Lower lobe of right lung (tissue), 2 donors: ENCODE data around the gene MAML3. TPM values are rescaled to one million over a fixed set of nuclear protein-coding genes. Genes with fewer than 3 reads are reported as not detected.
"Not testable (repeated sequence)": the region's sequence is repeated elsewhere in the genome, so short reads cannot be mapped to it uniquely, and the experiment has no call there.

Experiments used
- ATAC-seq, 2 donors: fragments of 200-7000 bp; cut with Tn5 transposase; one replicate each; pipeline ENCODE4 v1.9.1; 2020 to 2022; ENCODE audit warnings: mild to moderate bottlenecking in 2 of 2, moderate library complexity in 2 of 2
- DNase-seq: peaks from one replicate; pipeline ENCODE4 v3.0.0-alpha.2; 2020
- H3K27ac ChIP-seq: fragments of 200-600 bp; one replicate; pipeline ENCODE4 v1.8.0; 2022
- H3K27me3 ChIP-seq: fragments of 200-600 bp; one replicate; pipeline ENCODE4 v1.8.0; 2022; ENCODE audit warnings: low read depth
- H3K36me3 ChIP-seq: fragments of 200-600 bp; one replicate; pipeline ENCODE4 v1.8.0; 2022; ENCODE audit warnings: mild to moderate bottlenecking
- H3K4me1 ChIP-seq: fragments of 200-600 bp; one replicate; pipeline ENCODE4 v1.8.0; 2022
- H3K4me3 ChIP-seq: fragments of 200-600 bp; one replicate; pipeline ENCODE4 v1.8.0; 2022; ENCODE audit warnings: mild to moderate bottlenecking
- H3K9me3 ChIP-seq: fragments of 200-600 bp; one replicate; pipeline ENCODE4 v1.8.0; 2022
- CTCF ChIP-seq: fragments of 200-600 bp; IDR thresholded peaks from one replicate; pipeline ENCODE4 v1.8.0; 2022; ENCODE audit warnings: antibody characterized with exemption, mild to moderate bottlenecking
- intact Hi-C: fragments of 100-400 bp; cut with DNase I; formaldehyde crosslinking; loops from one replicate; pipeline ENCODE4 v1.11.0; 2022
- total RNA-seq: library from RNA; stranded (reverse); fragmentation: NEBNext Ultra II Directional; extraction: Animal tissue kit (Norgen Biotek cat#: 25700); gene quantifications from one replicate; pipeline ENCODE4 v1.2.1, GENCODE V29; 2021
- donor health status: DM: no; HTN: yes; CAD: no; lungs with severe emphysema.

The MAML3 gene
- total RNA-seq, 1 donor from 2014 or later = 12.5 TPM

DNA sequence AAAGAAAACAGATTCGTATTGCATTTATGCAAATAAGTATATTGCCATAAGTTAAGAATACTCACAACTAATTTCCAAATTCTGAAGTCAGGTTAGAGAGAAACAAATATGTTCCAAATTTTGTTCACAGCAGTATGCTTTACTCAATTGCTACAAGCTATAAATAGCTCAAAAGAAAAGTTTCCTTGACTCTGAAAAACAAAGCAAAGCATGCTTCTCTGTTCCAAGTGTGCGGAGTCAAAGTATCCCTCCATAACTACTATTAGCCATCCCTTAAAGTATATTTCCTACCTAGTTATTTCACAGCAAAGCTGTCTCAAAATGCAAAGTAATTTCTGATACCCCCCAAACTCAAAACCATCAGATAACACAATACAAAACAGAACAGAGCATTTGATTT lies 441.1 kb downstream of the MAML3 start:
- no peak overlapping the region for H3K4me3 ChIP-seq
- no peaks in the 10 kb centered on the region for H3K27me3 ChIP-seq
- no peak for TF ChIP-seq CTCF
- H3K27ac ChIP-seq = no peak overlapping the region
- intact Hi-C loops = no loop called here
- no peaks in the 10 kb centered on the region for H3K9me3 ChIP-seq
- DNase-seq (no peak), ATAC-seq (no peak)
- peaks cover 6% of the 10 kb centered on the region for H3K36me3 ChIP-seq
- no peaks in the 10 kb centered on the region for H3K4me1 ChIP-seq

DNA sequence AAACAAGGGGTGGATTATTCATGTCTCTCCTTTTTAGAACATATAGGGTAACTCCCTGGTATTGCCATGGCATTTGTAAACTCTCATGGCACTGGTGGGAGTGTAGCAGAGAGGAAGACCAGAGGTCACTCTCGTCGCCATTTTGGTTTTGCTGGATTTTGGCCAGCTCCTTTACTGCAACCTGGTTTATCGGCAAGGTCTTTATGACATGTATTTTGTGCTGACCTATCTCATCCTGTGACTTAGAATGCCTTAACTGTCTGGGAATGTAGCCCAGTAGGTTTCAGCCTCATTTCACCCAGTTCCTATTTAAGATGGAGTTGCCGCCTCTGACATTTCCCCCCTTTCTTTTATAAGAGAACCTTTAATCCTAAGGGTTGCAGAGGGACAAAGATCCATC lies 442.5 kb downstream of the MAML3 start:
- ATAC-seq (no peak), DNase-seq (no peak)
- no peaks in the 10 kb centered on the region for H3K27me3 ChIP-seq
- H3K9me3 ChIP-seq = no peaks in the 10 kb centered on the region
- H3K4me3 ChIP-seq = no peak overlapping the region
- H3K4me1 ChIP-seq = no peaks in the 10 kb centered on the region
- intact Hi-C loops = no loop called here
- no peak for TF ChIP-seq CTCF
- H3K27ac ChIP-seq = no peak overlapping the region
- no peaks in the 10 kb centered on the region for H3K36me3 ChIP-seq

DNA sequence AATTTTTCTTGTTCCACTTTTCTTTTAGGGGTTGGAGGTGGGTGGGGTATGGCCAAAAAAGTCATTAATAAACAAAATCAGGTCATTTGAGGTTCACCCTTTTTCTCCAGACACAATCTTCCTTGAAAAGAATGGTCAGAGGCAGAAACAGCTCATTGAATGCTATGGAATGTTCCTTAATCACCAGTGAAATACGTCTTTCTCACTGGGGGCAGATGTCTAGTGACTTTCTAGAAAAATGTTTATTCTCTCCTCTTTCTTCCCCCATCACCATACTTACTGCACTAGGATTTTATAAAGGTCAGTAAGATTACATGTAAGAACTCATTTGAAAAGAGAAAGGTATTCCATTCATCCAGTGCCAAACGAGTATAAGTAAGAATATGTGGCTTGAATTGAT lies 443.9 kb downstream of the MAML3 start:
- H3K36me3 ChIP-seq = peaks cover 13% of the 10 kb centered on the region
- TF ChIP-seq CTCF = no peak
- no peaks in the 10 kb centered on the region for H3K4me1 ChIP-seq
- H3K4me3 ChIP-seq = no peak overlapping the region
- H3K27me3 ChIP-seq = no peaks in the 10 kb centered on the region
- no peak overlapping the region for H3K27ac ChIP-seq
- no peaks in the 10 kb centered on the region for H3K9me3 ChIP-seq
- no peak for ATAC-seq
- no peak for DNase-seq
- intact Hi-C loops = no loop called here

DNA sequence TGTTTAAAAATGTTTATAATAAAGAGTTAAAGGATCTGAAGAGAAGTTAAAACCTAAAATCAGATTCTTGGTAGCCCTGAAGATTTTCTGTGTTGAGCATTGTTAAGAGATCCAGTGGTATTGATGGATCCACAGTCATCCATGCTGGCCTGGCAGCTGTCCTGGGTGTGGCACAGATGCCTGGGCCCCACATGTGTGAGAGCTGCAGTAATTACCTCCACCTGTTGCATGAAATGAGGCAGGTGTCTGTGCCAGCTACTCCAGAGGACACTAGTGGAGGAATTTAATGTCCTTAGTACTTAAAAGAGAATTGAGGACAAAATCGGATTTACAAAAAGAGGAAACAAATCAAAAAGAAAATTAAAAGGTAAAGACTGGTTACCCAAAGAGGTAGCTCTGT lies 444.3 kb downstream of the MAML3 start:
- intact Hi-C loops = no loop called here
- no peak overlapping the region for H3K4me3 ChIP-seq
- H3K4me1 ChIP-seq = no peaks in the 10 kb centered on the region
- no peak for ATAC-seq
- no peak for DNase-seq
- no peaks in the 10 kb centered on the region for H3K9me3 ChIP-seq
- peaks cover 17% of the 10 kb centered on the region for H3K36me3 ChIP-seq
- TF ChIP-seq CTCF = no peak
- H3K27ac ChIP-seq = no peak overlapping the region
- no peaks in the 10 kb centered on the region for H3K27me3 ChIP-seq

DNA sequence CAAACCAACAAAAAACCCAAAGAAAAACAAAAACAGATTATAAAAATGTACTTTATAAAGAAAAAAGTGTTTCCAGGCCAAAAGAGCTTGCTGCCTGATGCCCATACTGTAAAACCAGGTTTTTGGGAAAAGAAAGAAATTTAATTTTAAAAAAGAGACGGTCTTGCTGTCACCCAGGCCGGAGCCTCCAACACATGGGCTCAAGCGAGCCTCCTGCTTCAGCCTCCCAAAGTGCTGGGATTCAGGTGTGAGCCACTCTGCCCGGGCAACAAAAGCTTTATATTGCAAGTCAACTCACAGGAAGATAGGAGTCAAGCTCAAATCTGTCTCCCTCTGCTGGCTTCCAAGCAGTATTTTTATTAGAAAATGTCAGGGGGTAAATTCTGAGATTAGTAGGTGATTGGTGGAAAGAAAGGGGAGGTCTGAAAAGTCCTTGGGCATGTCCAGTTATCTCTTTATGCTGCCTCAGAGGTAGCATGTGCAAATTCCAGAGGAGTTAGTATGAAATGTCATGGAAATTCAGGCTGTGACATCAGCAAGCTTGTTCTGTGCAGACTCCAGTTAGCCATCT lies 449.0 kb downstream of the MAML3 start:
- Histone ChIP-seq H3K36me3 (peaks cover 34% of the 10 kb centered on the region), H3K4me3 (no peak overlapping the region), H3K4me1 (no peaks in the 10 kb centered on the region), H3K27me3 (no peaks in the 10 kb centered on the region), H3K9me3 (no peaks in the 10 kb centered on the region), H3K27ac (no peak overlapping the region)
- no peak for TF ChIP-seq CTCF
- ATAC-seq = no peak
- no peak for DNase-seq
- intact Hi-C loops = no loop called here

DNA sequence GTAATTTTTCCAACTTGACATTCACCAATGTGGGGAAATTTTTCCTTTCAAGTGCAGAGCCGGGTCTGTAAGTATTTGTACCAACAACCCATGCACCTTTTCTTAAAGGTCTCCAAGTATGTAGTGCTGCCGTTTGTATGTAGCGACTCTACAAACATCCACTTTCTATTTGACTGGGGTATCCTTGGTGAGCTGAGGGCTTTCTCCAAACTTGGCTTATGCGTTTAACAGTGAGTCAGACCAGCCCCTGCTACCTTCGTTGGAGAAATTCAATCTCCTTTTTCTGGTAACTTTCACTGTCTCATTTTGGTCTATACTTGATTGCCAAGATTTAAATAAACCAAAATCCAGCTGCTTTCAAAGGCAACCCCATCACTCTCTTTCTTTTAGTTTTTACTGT lies 453.4 kb downstream of the MAML3 start:
- H3K9me3 ChIP-seq = no peaks in the 10 kb centered on the region
- TF ChIP-seq CTCF = no peak
- no peaks in the 10 kb centered on the region for H3K4me1 ChIP-seq
- H3K36me3 ChIP-seq = peaks cover 36% of the 10 kb centered on the region
- no peaks in the 10 kb centered on the region for H3K27me3 ChIP-seq
- no peak overlapping the region for H3K4me3 ChIP-seq
- DNase-seq = no peak
- intact Hi-C loops = no loop called here
- no peak for ATAC-seq
- H3K27ac ChIP-seq = no peak overlapping the region

GRCh38 chr4:139698167-139698925 lies 455.6 kb downstream of the MAML3 start:
- H3K36me3 ChIP-seq = peaks cover 20% of the 10 kb centered on the region
- H3K9me3 ChIP-seq, DNase-seq, ATAC-seq, H3K4me1 ChIP-seq, H3K27ac ChIP-seq, intact Hi-C loops, H3K27me3 ChIP-seq, H3K4me3 ChIP-seq: not testable (repeated sequence)
